ENCODE measurements around the gene SRI. TPM values are rescaled to one million over a fixed set of nuclear protein-coding genes. Genes with fewer than 3 reads are reported as not detected.

The SRI gene
- total and polyA plus RNA-seq, 2 donors (not counting 3 experiments of a cell fraction or from before 2014, with no cell fraction given) = 121 to 204 TPM

- FAIRE-seq = no peak
- Histone ChIP-seq H4K20me1 (replicated peaks; ENCODE audit: control insufficient read depth, extremely low read depth, insufficient read depth, low read length) (no peaks in the 10 kb centered on the region), H3K27me3 (ENCODE audit: control insufficient read depth in 2 of 2, insufficient read depth in 2 of 2, low read length in 2 of 2) (no peaks in the 10 kb centered on the region), H3K9me1 (replicated peaks; ENCODE audit: control insufficient read depth, extremely low read depth, insufficient read depth, low read length) (no peaks in the 10 kb centered on the region), H3K79me2 (ENCODE audit: control insufficient read depth, insufficient read depth, low read length) (no peaks in the 10 kb centered on the region), H3K9ac (replicated peaks; ENCODE audit: extremely low read depth, insufficient read depth, low read length) (no peak overlapping the region), H2AFZ (ENCODE audit: low read depth, low read length) (no peak overlapping the region), H3K4me2 (ENCODE audit: insufficient read depth, low read length) (no peak overlapping the region), H3K27ac (ENCODE audit: insufficient read depth, low read depth, low read length) (no peak overlapping the region), H3K36me3 (ENCODE audit: control insufficient read depth in 2 of 2, extremely low read depth in 1 of 2, insufficient read depth in 2 of 2, low read length in 2 of 2) (no peaks in the 10 kb centered on the region), H3K9me3 (replicated peaks; ENCODE audit: control insufficient read depth, insufficient read depth, low read length) (no peaks in the 10 kb centered on the region), H3K4me3 (replicated peaks in 1 of 3; ENCODE audit: insufficient read depth in 1 of 3, low read depth in 1 of 3, low read length in 3 of 3) (no peak overlapping the region), H3K4me1 (ENCODE audit: control insufficient read depth, extremely low read depth, insufficient read depth, low read length) (no peaks in the 10 kb centered on the region)
- CTCF ChIA-PET = no interaction called here
- BruUV-seq (replicated peaks) = no TSS peak
- intact Hi-C loops (cut with micrococcal nuclease) (no loop called here), dilution Hi-C loops (cut with MboI; ENCODE audit: extremely low pct_ligation_motif_present, low sequenced_read_pairs) (no loop called here)
- TF ChIP-seq POLR2A (IDR thresholded peaks at IDR 0.05; ENCODE audit: low read depth, low read length) (no peak), MYC (IDR thresholded peaks at IDR 0.05; ENCODE audit: low read depth, low read length) (no peak), FOS (IDR thresholded peaks at IDR 0.05; ENCODE audit: borderline replicate concordance, insufficient read depth, low read length) (no peak)
- POLR2A ChIA-PET = no interaction called here
- DNase-seq (ENCODE audit: low read depth, low spot score) = no peak
Observed at GRCh38 chr7:88268858-88269257, 49.0 kb upstream of the SRI start.

GRCh38 chr7:88268051-88268450 lies 48.2 kb upstream of the SRI start:
- TF ChIP-seq MYC (IDR thresholded peaks at IDR 0.05; ENCODE audit: low read depth, low read length) (no peak), CTCF (IDR thresholded peaks at IDR 0.05; ENCODE audit: extremely low read depth in 1 of 2, insufficient read depth in 1 of 2, low read depth in 1 of 2, low read length in 2 of 2) (no peak), POLR2AphosphoS5 (IDR thresholded peaks at IDR 0.05; ENCODE audit: insufficient read depth, low read depth, low read length) (no peak), EZH2 (IDR thresholded peaks at IDR 0.05; ENCODE audit: borderline replicate concordance, low read depth, low read length, severe bottlenecking) (no peak), FOS (IDR thresholded peaks at IDR 0.05; ENCODE audit: borderline replicate concordance, insufficient read depth, low read length) (no peak), POLR2A (IDR thresholded peaks at IDR 0.05; ENCODE audit: low read depth, low read length) (no peak), JUN (IDR thresholded peaks at IDR 0.05; ENCODE audit: borderline replicate concordance, insufficient read depth, insufficient read length, low read depth) (no peak), GATA2 (IDR thresholded peaks at IDR 0.05; ENCODE audit: insufficient read depth, insufficient read length, low read depth, low read length) (no peak), MAX (IDR thresholded peaks at IDR 0.05; ENCODE audit: insufficient read depth, insufficient read length) (no peak)
- FAIRE-seq (no peak), DNase-seq (ENCODE audit: low read depth, low spot score) (no peak)
- H3K27me3 ChIP-seq (ENCODE audit: control insufficient read depth in 2 of 2, insufficient read depth in 2 of 2, low read length in 2 of 2) = no peaks in the 10 kb centered on the region
- dilution Hi-C loops (cut with MboI; ENCODE audit: extremely low pct_ligation_motif_present, low sequenced_read_pairs) = no loop called here
- no peaks in the 10 kb centered on the region for H4K20me1 ChIP-seq (replicated peaks; ENCODE audit: control insufficient read depth, extremely low read depth, insufficient read depth, low read length)
- no peak overlapping the region for H3K27ac ChIP-seq (ENCODE audit: insufficient read depth, low read depth, low read length)
- H3K4me1 ChIP-seq (ENCODE audit: control insufficient read depth, extremely low read depth, insufficient read depth, low read length) = no peaks in the 10 kb centered on the region
- no peaks in the 10 kb centered on the region for H3K9me1 ChIP-seq (replicated peaks; ENCODE audit: control insufficient read depth, extremely low read depth, insufficient read depth, low read length)
- H3K4me2 ChIP-seq (ENCODE audit: insufficient read depth, low read length) = no peak overlapping the region
- CTCF ChIA-PET = no interaction called here
- POLR2A ChIA-PET = no interaction called here
- BruUV-seq (replicated peaks) = no TSS peak
- H3K9me3 ChIP-seq (replicated peaks; ENCODE audit: control insufficient read depth, insufficient read depth, low read length) = no peaks in the 10 kb centered on the region
- no peak overlapping the region for H2AFZ ChIP-seq (ENCODE audit: low read depth, low read length)
- H3K4me3 ChIP-seq (replicated peaks in 1 of 3; ENCODE audit: insufficient read depth in 1 of 3, low read depth in 1 of 3, low read length in 3 of 3) = no peak overlapping the region
- intact Hi-C loops (cut with micrococcal nuclease) = no loop called here
- no peaks in the 10 kb centered on the region for H3K79me2 ChIP-seq (ENCODE audit: control insufficient read depth, insufficient read depth, low read length)
- no peak overlapping the region for H3K9ac ChIP-seq (replicated peaks; ENCODE audit: extremely low read depth, insufficient read depth, low read length)
- H3K36me3 ChIP-seq (ENCODE audit: control insufficient read depth in 2 of 2, extremely low read depth in 1 of 2, insufficient read depth in 2 of 2, low read length in 2 of 2) = no peaks in the 10 kb centered on the region

All from endothelial cell of umbilical vein (primary cell).